ENCODE results near the gene UCKL1.

The UCKL1 gene

GRCh38 chr20:63946986-63947637, 9.1 kb downstream of the UCKL1 start:
- H3K4me3 ChIP-seq (ENCODE audit: low read length), result no peak overlapping the region
- H3K27ac ChIP-seq (ENCODE audit: low read depth, low read length), result no peak overlapping the region
- H3K4me2 ChIP-seq (ENCODE audit: low read length), result no peak overlapping the region
- H3K36me3 ChIP-seq (ENCODE audit: control insufficient read depth, low read length), result peaks cover 35% of the 10 kb centered on the region
- H3K27me3 ChIP-seq (ENCODE audit: control insufficient read depth, low read length), result no peaks in the 10 kb centered on the region
- no peaks in the 10 kb centered on the region for H3K9me3 ChIP-seq (ENCODE audit: control insufficient read depth, insufficient read depth, low read length)
- H3F3A ChIP-seq (ENCODE audit: control insufficient read depth, insufficient read depth), result peaks cover 11% of the 10 kb centered on the region; the same call in 1 of the 2 replicates
- H4K20me1 ChIP-seq (ENCODE audit: control insufficient read depth, insufficient read depth, low read depth, low read length), result peaks cover 15% of the 10 kb centered on the region; the same call in 1 of the 2 replicates
- peaks cover 22% of the 10 kb centered on the region for H3K4me1 ChIP-seq (ENCODE audit: control insufficient read depth, low read length)
- H3K9me2 ChIP-seq (replicated peaks; ENCODE audit: control insufficient read depth, low read length), result no peaks in the 10 kb centered on the region
- TF ChIP-seq CTCF (IDR thresholded peaks at IDR 0.05; ENCODE audit: low read depth, low read length, poor library complexity, severe bottlenecking), result no peak
- no peak for TF ChIP-seq EZH2phosphoT487 (IDR thresholded peaks at IDR 0.05; ENCODE audit: borderline replicate concordance, low read length)
- peaks cover 69% of the 10 kb centered on the region for H3K79me2 ChIP-seq (ENCODE audit: control insufficient read depth, low read length)

GRCh38 chr20:63945921-63946920, 10.0 kb downstream of the UCKL1 start:
- no peak overlapping the region for H3K27ac ChIP-seq (ENCODE audit: low read depth, low read length)
- H3K36me3 ChIP-seq (ENCODE audit: control insufficient read depth, low read length), result peaks cover 35% of the 10 kb centered on the region
- peaks cover 27% of the 10 kb centered on the region for H3K4me1 ChIP-seq (ENCODE audit: control insufficient read depth, low read length)
- peaks cover 11% of the 10 kb centered on the region; the same call in 1 of the 2 replicates for H3F3A ChIP-seq (ENCODE audit: control insufficient read depth, insufficient read depth)
- H3K4me2 ChIP-seq (ENCODE audit: low read length), result no peak overlapping the region
- peaks cover 15% of the 10 kb centered on the region; the same call in 1 of the 2 replicates for H4K20me1 ChIP-seq (ENCODE audit: control insufficient read depth, insufficient read depth, low read depth, low read length)
- no peak overlapping the region for H3K4me3 ChIP-seq (ENCODE audit: low read length)
- no peaks in the 10 kb centered on the region for H3K9me2 ChIP-seq (replicated peaks; ENCODE audit: control insufficient read depth, low read length)
- TF ChIP-seq EZH2phosphoT487 (IDR thresholded peaks at IDR 0.05; ENCODE audit: borderline replicate concordance, low read length) (no peak), CTCF (IDR thresholded peaks at IDR 0.05; ENCODE audit: low read depth, low read length, poor library complexity, severe bottlenecking) (no peak)
- peaks cover 60% of the 10 kb centered on the region for H3K79me2 ChIP-seq (ENCODE audit: control insufficient read depth, low read length)
- H3K27me3 ChIP-seq (ENCODE audit: control insufficient read depth, low read length), result no peaks in the 10 kb centered on the region
- no peaks in the 10 kb centered on the region for H3K9me3 ChIP-seq (ENCODE audit: control insufficient read depth, insufficient read depth, low read length)

- Histone ChIP-seq H3K9me3 (ENCODE audit: control insufficient read depth, insufficient read depth, low read length) (no peaks in the 10 kb centered on the region), H3K36me3 (ENCODE audit: control insufficient read depth, low read length) (peaks cover 46% of the 10 kb centered on the region), H4K20me1 (ENCODE audit: control insufficient read depth, insufficient read depth, low read depth, low read length) (peaks cover 10% of the 10 kb centered on the region; the same call in 1 of the 2 replicates), H3F3A (ENCODE audit: control insufficient read depth, insufficient read depth) (peaks cover 8% of the 10 kb centered on the region; the same call in 1 of the 2 replicates), H3K27me3 (ENCODE audit: control insufficient read depth, low read length) (no peaks in the 10 kb centered on the region), H3K4me2 (ENCODE audit: low read length) (no peak overlapping the region), H3K79me2 (ENCODE audit: control insufficient read depth, low read length) (peaks cover 52% of the 10 kb centered on the region), H3K4me3 (ENCODE audit: low read length) (no peak overlapping the region), H3K9me2 (replicated peaks; ENCODE audit: control insufficient read depth, low read length) (no peaks in the 10 kb centered on the region), H3K27ac (ENCODE audit: low read depth, low read length) (no peak overlapping the region), H3K4me1 (ENCODE audit: control insufficient read depth, low read length) (peaks cover 31% of the 10 kb centered on the region)
- TF ChIP-seq CTCF (IDR thresholded peaks at IDR 0.05; ENCODE audit: low read depth, low read length, poor library complexity, severe bottlenecking) (no peak), EZH2phosphoT487 (IDR thresholded peaks at IDR 0.05; ENCODE audit: borderline replicate concordance, low read length) (no peak)
Measured at GRCh38 chr20:63945031-63945658, 11.1 kb downstream of the UCKL1 start.

Measured in DOHH2 (cell line).